Vagina (tissue), 2 donors: Measurements from ENCODE around the gene MTF1.

Source experiments
- POLR2A ChIP-seq, 2 donors: fragments of 450-650 bp; IDR thresholded peaks; one replicate each; pipeline ENCODE4 v1.6.1; 2017; ENCODE audit warnings: antibody characterized with exemption in 2 of 2, mild to moderate bottlenecking in 2 of 2, moderate library complexity in 2 of 2
- POLR2AphosphoS5 ChIP-seq, 2 donors: sonication (generic); formaldehyde crosslinking; IDR thresholded peaks; one replicate each; pipeline ENCODE4 v1.9.0; 2017; ENCODE audit warnings: antibody characterized with exemption in 2 of 2, mild to moderate bottlenecking in 2 of 2, low read depth in 1 of 2; ENCODE audit not compliant: insufficient read depth in 1 of 2
- TF ChIP-seq, protein P1 (sequence below), 3 experiments: fragments of 450-650 bp in 2 of 3; fragments of 200-600 bp in 1 of 3; sonication (generic) in 1 of 3; IDR thresholded peaks; one replicate each; pipeline ENCODE4 v1.5.1; 2017 to 2019; ENCODE audit warnings: antibody characterized with exemption in 3 of 3, mild to moderate bottlenecking in 2 of 3, moderate library complexity in 2 of 3

DNA sequence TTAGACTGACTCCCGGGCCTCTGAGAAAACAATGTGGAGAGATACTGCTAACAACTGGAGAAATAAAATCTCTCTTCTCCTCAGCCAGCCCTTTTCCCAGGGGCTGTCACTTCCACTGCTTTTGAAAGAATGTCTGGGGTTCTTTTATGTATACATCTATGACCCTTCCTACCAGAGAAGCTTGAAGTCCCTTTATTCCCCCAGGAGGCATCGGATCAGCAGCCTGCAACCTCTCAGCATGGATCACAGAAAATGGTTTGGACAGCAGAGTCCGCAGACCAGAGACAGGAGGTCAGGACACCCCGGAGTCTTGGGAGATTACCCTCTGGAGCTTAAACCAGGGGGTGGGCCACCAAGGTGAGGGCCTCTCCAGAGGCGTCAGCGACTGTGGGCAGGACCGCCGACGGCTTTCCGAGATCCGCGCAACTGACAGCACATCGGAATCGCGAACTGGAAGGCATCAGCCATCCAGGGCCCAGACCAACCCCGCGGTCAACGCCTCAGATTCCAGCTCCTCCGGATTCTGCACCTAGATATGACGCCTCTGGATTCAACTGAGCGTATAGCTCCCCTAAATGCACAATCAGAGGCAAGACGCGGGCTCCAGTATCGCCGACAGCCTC, 95.5 kb downstream of the MTF1 start:
- TF ChIP-seq, protein P1, sequence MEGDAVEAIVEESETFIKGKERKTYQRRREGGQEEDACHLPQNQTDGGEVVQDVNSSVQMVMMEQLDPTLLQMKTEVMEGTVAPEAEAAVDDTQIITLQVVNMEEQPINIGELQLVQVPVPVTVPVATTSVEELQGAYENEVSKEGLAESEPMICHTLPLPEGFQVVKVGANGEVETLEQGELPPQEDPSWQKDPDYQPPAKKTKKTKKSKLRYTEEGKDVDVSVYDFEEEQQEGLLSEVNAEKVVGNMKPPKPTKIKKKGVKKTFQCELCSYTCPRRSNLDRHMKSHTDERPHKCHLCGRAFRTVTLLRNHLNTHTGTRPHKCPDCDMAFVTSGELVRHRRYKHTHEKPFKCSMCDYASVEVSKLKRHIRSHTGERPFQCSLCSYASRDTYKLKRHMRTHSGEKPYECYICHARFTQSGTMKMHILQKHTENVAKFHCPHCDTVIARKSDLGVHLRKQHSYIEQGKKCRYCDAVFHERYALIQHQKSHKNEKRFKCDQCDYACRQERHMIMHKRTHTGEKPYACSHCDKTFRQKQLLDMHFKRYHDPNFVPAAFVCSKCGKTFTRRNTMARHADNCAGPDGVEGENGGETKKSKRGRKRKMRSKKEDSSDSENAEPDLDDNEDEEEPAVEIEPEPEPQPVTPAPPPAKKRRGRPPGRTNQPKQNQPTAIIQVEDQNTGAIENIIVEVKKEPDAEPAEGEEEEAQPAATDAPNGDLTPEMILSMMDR (IDR thresholded peaks at IDR 0.05): no peak
- TF ChIP-seq POLR2A (IDR thresholded peaks at IDR 0.05): no peak
- TF ChIP-seq POLR2AphosphoS5 (IDR thresholded peaks at IDR 0.05; ENCODE audit: insufficient read depth in 1 of 2, low read depth in 1 of 2): no peak
